PC-3 (cell line): ENCODE results near the gene KCNH6. TPM values are rescaled to one million over a fixed set of nuclear protein-coding genes. Genes with fewer than 3 reads are reported as not detected.

Experiments used
- ATAC-seq: fragments of 200-7000 bp; cut with Tn5 transposase; 2 replicates; pipeline ENCODE4 v1.9.1; 2020; ENCODE audit warnings: mild to moderate bottlenecking, moderate library complexity
- BruUV-seq: library from RNA; stranded (reverse); fragments of 400-500 nt; replicated peaks from 2 replicates; lab custom pipeline; 2021; lab: Mats Ljungman, UMichigan
- CTCF ChIA-PET: fragments of 300-600 bp; sonication (Branson Sonifier 250); formaldehyde crosslinking; loops from one replicate; lab custom pipeline; 2022; ENCODE audit warnings: antibody characterized with exemption; lab: Charles Lee
- POLR2A ChIA-PET: fragments of 300-600 bp; sonication (Branson Sonifier 250); formaldehyde crosslinking; loops from one replicate; lab custom pipeline; 2022; ENCODE audit warnings: antibody characterized with exemption; ENCODE audit not compliant: unreplicated experiment; lab: Charles Lee
- DNase-seq: peaks from one replicate; pipeline ENCODE4 v3.0.0-alpha.2; 2015
- H2AFZ ChIP-seq: fragments of 300-600 bp; sonication (generic); 2 replicates; pipeline ENCODE4 v1.6.0; 2016; ENCODE audit warnings: antibody characterized with exemption, low read length
- H3F3A ChIP-seq: fragments of 300-600 bp; sonication (generic); one replicate; pipeline ENCODE4 v1.6.0; 2017; ENCODE audit warnings: antibody characterized with exemption, low read length, control low read depth, mild to moderate bottlenecking; ENCODE audit not compliant: unreplicated experiment
- H3K27ac ChIP-seq: fragments of 300-600 bp; sonication (generic); 2 replicates; pipeline ENCODE4 v1.5.1; 2016; ENCODE audit warnings: mild to moderate bottlenecking, low read length
- H3K27me3 ChIP-seq: fragments of 300-600 bp; sonication (generic); 2 replicates; pipeline ENCODE4 v1.6.1; 2016; ENCODE audit warnings: low read length, mixed read lengths
- H3K36me3 ChIP-seq: fragments of 300-600 bp; sonication (generic); 2 replicates; pipeline ENCODE4 v1.6.1; 2016; ENCODE audit warnings: low read depth, mixed run types, low read length, mixed read lengths
- H3K4me1 ChIP-seq: fragments of 300-600 bp; sonication (generic); 2 replicates; pipeline ENCODE4 v1.5.1; 2016; ENCODE audit warnings: low read length; ENCODE audit not compliant: insufficient read depth
- H3K4me2 ChIP-seq: fragments of 300-600 bp; sonication (generic); 2 replicates; pipeline ENCODE4 v1.6.0; 2016; ENCODE audit warnings: low read length
- H3K4me3 ChIP-seq: fragments of 300-600 bp; sonication (generic); 2 replicates; pipeline ENCODE4 v1.5.1; 2016; ENCODE audit warnings: mild to moderate bottlenecking, low read length, mixed read lengths
- H3K79me2 ChIP-seq: fragments of 300-600 bp; sonication (generic); 2 replicates; pipeline ENCODE4 v1.6.1; 2017; ENCODE audit warnings: low read length, mixed read lengths
- H3K9ac ChIP-seq: fragments of 300-600 bp; sonication (generic); 2 replicates; pipeline ENCODE4 v1.6.0; 2016; ENCODE audit warnings: mild to moderate bottlenecking, low read length
- H3K9me2 ChIP-seq: fragments of 300-600 bp; sonication (generic); replicated peaks from 2 replicates; pipeline ENCODE4 v1.6.1; 2016; ENCODE audit warnings: mixed run types, low read length, mixed read lengths
- H3K9me3 ChIP-seq: fragments of 300-600 bp; sonication (generic); 2 replicates; pipeline ENCODE4 v1.6.1; 2016; ENCODE audit warnings: low read length, mixed read lengths
- H4K20me1 ChIP-seq: fragments of 300-600 bp; sonication (generic); 2 replicates; pipeline ENCODE4 v1.6.1; 2016; ENCODE audit warnings: low read length, mixed read lengths
- CTCF ChIP-seq: fragments of 300-600 bp; sonication (generic); conservative IDR thresholded peaks from 2 replicates; pipeline ENCODE4 v1.5.1; 2017; ENCODE audit warnings: antibody characterized with exemption, low read depth, mild to moderate bottlenecking, low read length
- EZH2 ChIP-seq: fragments of 300-600 bp; sonication (generic); IDR thresholded peaks from one replicate; pipeline ENCODE4 v1.6.1; 2017; ENCODE audit warnings: antibody characterized with exemption, mild to moderate bottlenecking, low read length; ENCODE audit not compliant: unreplicated experiment
- EZH2phosphoT487 ChIP-seq: fragments of 300-600 bp; sonication (generic); IDR thresholded peaks from 2 replicates; pipeline ENCODE4 v1.6.1; 2018; ENCODE audit warnings: mild to moderate bottlenecking, antibody characterized with exemption, low read length, borderline replicate concordance
- intact Hi-C: fragments of 100-400 bp; cut with micrococcal nuclease; formaldehyde crosslinking; loops from 2 replicates; pipeline ENCODE4 v1.9.0; 2023
- total RNA-seq: library from RNA; depleted of rRNA; stranded (reverse); fragments of >200 nt; gene quantifications from 2 replicates; pipeline ENCODE4 v1.2.3, GENCODE V29; 2014

The KCNH6 gene
- total RNA-seq, 1 experiment from 2014 or later, result not detected

DNA sequence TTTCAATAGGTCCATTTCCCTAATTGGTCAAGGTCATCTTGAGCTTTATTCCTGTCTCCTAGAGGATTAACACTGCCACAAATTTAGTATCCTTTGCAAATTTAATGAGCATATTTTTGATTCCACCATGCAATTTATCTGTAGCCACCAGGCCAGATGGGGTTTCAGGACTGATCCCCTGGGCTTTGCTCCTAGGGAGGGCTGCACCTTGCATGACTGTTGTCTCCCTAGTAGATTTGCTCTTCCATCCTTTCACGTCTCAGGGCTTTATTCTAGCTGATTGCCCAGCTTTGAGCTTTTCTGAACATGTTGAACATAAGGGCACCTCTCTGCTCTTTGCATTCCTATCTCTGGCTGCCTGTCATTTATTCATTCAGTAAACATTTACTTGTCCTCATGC is 7.7 kb upstream of the KCNH6 start:
- POLR2A ChIA-PET, result no interaction called here

DNA sequence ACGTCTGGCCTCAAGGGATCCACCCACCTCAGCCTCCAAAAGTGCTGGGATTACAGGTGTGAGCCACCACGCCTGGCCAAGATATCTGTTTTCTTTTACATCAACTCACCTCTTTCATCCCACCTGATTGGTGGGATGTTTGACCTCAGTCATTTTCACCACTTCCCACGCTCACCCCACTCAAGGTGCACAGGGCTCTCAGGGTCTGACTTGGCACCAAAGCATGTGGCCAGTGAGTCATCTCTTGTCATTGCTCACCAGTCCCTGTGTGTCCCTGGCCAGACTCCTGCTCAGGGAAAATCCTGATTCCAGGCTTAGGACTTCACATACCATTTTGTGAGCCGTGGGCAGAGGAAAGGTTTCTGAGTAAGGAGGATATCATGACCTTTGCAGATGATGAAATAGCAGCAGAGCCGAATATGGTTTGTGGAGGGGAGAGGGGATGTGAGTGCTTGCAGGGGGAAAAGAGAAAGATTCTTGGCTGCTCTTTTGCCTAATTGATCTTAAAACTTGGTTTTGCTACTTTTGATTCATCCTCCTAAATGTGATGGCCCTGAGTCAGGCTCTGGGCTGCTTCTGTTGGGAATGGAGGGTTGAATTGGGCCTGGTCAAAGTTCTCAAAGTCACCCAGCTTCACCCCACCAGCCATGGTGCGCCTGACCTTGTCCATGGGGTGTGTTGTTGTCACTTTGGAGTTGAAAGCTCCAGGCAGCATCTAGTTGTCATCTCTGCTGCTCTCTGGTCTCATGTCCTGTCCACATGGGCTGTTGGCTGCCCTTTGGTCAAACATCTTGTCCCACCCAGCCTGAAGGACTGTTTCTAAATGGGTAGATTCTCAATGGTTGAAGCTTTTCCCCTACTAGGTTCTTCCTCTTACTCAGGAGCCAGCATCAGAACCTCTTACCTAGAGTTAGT is 6.0 kb upstream of the KCNH6 start:
- Histone ChIP-seq H2AFZ (no peak overlapping the region), H3K4me2 (peak overlapping the region; percentile 14), H3K9ac (no peak overlapping the region), H3F3A (no peaks in the 10 kb centered on the region), H3K27me3 (no peaks in the 10 kb centered on the region), H3K36me3 (no peaks in the 10 kb centered on the region), H3K9me3 (no peaks in the 10 kb centered on the region), H3K27ac (peak overlapping the region; percentile 25), H3K4me1 (peaks cover 14% of the 10 kb centered on the region), H3K79me2 (no peaks in the 10 kb centered on the region), H4K20me1 (no peaks in the 10 kb centered on the region), H3K4me3 (no peak overlapping the region), H3K9me2 (no peaks in the 10 kb centered on the region)
- ChIA-PET CTCF (no interaction called here), POLR2A (no interaction called here)
- TF ChIP-seq EZH2phosphoT487, result no peak
- no peak for TF ChIP-seq CTCF
- TF ChIP-seq EZH2, result no peak
- BruUV-seq, result no TSS peak
- intact Hi-C loops, result no loop called here
- peak; percentile 75 for ATAC-seq
- peak; percentile 89 for DNase-seq

More for the DNA sequence above, 7.7 kb upstream of the KCNH6 start:
- H3K9me2 ChIP-seq, result no peaks in the 10 kb centered on the region
- BruUV-seq, result no TSS peak
- no peaks in the 10 kb centered on the region for H4K20me1 ChIP-seq
- H3K36me3 ChIP-seq, result no peaks in the 10 kb centered on the region
- ATAC-seq, result no peak
- no peaks in the 10 kb centered on the region for H3K79me2 ChIP-seq
- no peaks in the 10 kb centered on the region for H3F3A ChIP-seq
- TF ChIP-seq CTCF (no peak), EZH2 (no peak), EZH2phosphoT487 (no peak)
- CTCF ChIA-PET, result no interaction called here
- no peak overlapping the region for H3K27ac ChIP-seq
- H2AFZ ChIP-seq, result no peak overlapping the region
- no peak overlapping the region for H3K4me3 ChIP-seq
- intact Hi-C loops, result no loop called here
- DNase-seq, result no peak
- H3K27me3 ChIP-seq, result no peaks in the 10 kb centered on the region
- no peak overlapping the region for H3K4me2 ChIP-seq
- no peaks in the 10 kb centered on the region for H3K9me3 ChIP-seq
- no peak overlapping the region for H3K9ac ChIP-seq
- peaks cover 14% of the 10 kb centered on the region for H3K4me1 ChIP-seq
